Limb (tissue), 2 donors: ENCODE results near the gene GYS2.
"Not testable (repeated sequence)": the region's sequence is repeated elsewhere in the genome, so short reads cannot be mapped to it uniquely, and the experiment has no call there.

Source experiments
- DNase-seq, 2 donors: peaks; one replicate each; pipeline ENCODE4 v3.0.0-alpha.2; 2016; ENCODE audit errors: extremely low spot score in 2 of 2

Gene GYS2

GRCh38 chr12:21604245-21605101 is at the start of gene GYS2:
Gene GYS2 (minus strand): TSS chr12:21604847. CDS start chr12:21604592, 255 bp downstream.
- DNase-seq, result no peak

- DNase-seq, result no peak
These were observed 47.2 kb upstream of the GYS2 start for GRCh38 chr12:21651821-21652220.

GRCh38 chr12:21650997-21651396 is 46.4 kb upstream of the GYS2 start:
- DNase-seq, result no peak

GRCh38 chr12:21649034-21649433 is 44.4 kb upstream of the GYS2 start:
- DNase-seq, result no peak

- no peak for DNase-seq
These were observed 43.7 kb upstream of the GYS2 start for GRCh38 chr12:21648378-21648777.

GRCh38 chr12:21647179-21647578 is 42.5 kb upstream of the GYS2 start:
- DNase-seq, result no peak

- DNase-seq, result not testable (repeated sequence)
These were observed 40.4 kb upstream of the GYS2 start for GRCh38 chr12:21645041-21645500.

GRCh38 chr12:21644516-21644915 is 39.9 kb upstream of the GYS2 start:
- no peak for DNase-seq

GRCh38 chr12:21643758-21644157 is 39.1 kb upstream of the GYS2 start:
- no peak for DNase-seq

GRCh38 chr12:21642707-21643389 is 38.2 kb upstream of the GYS2 start:
- no peak for DNase-seq

- DNase-seq, result no peak
These were observed 33.6 kb upstream of the GYS2 start for GRCh38 chr12:21638054-21638891.

- DNase-seq, result no peak
These were observed 29.6 kb upstream of the GYS2 start for GRCh38 chr12:21634245-21634644.

GRCh38 chr12:21631367-21631766 is 26.7 kb upstream of the GYS2 start:
- no peak for DNase-seq

- no peak for DNase-seq
These were observed 23.3 kb upstream of the GYS2 start for GRCh38 chr12:21627924-21628323.

- DNase-seq, result no peak
These were observed 13.9 kb upstream of the GYS2 start for GRCh38 chr12:21618566-21618965.

- DNase-seq, result no peak
These were observed 12.4 kb upstream of the GYS2 start for GRCh38 chr12:21617030-21617429.

GRCh38 chr12:21615431-21615830 is 10.8 kb upstream of the GYS2 start:
- no peak for DNase-seq

- no peak for DNase-seq
These were observed 9.9 kb upstream of the GYS2 start for GRCh38 chr12:21614506-21614905.

GRCh38 chr12:21613931-21614330 is 9.3 kb upstream of the GYS2 start:
- DNase-seq, result no peak

GRCh38 chr12:21608196-21608595 is 3.5 kb upstream of the GYS2 start:
- no peak for DNase-seq

- DNase-seq, result peak in 1 of 2 donors; percentile 13
These were observed 3.1 kb upstream of the GYS2 start for GRCh38 chr12:21607701-21608100.

- DNase-seq, result no peak
These were observed 1.5 kb upstream of the GYS2 start for GRCh38 chr12:21606175-21606574.
